Neural cell (in vitro differentiated cells): ENCODE results near the gene ALKBH3.

Experiments used
- EZH2 ChIP-seq: fragments of 200-600, 300-800 bp; shearing (Covaris generic), sonication (generic); IDR thresholded peaks from 2 replicates; pipeline ENCODE4 v1.6.1; 2014; ENCODE audit warnings: antibody characterized with exemption, low read length, borderline replicate concordance, mild to moderate bottlenecking; ENCODE audit not compliant: insufficient read depth, poor library complexity, severe bottlenecking
- POLR2AphosphoS5 ChIP-seq: IDR thresholded peaks from 2 replicates; pipeline ENCODE4 v1.6.1; 2012
- TAF1 ChIP-seq: IDR thresholded peaks from 2 replicates; pipeline ENCODE4 v1.6.1; 2012; ENCODE audit warnings: low read depth
- TF ChIP-seq, protein P1 (sequence below): fragments of 450-650 bp; IDR thresholded peaks from 2 replicates; pipeline ENCODE4 v1.5.1; 2014; ENCODE audit warnings: antibody characterized with exemption, mild to moderate bottlenecking, moderate library complexity; ENCODE audit not compliant: poor library complexity, severe bottlenecking

DNA sequence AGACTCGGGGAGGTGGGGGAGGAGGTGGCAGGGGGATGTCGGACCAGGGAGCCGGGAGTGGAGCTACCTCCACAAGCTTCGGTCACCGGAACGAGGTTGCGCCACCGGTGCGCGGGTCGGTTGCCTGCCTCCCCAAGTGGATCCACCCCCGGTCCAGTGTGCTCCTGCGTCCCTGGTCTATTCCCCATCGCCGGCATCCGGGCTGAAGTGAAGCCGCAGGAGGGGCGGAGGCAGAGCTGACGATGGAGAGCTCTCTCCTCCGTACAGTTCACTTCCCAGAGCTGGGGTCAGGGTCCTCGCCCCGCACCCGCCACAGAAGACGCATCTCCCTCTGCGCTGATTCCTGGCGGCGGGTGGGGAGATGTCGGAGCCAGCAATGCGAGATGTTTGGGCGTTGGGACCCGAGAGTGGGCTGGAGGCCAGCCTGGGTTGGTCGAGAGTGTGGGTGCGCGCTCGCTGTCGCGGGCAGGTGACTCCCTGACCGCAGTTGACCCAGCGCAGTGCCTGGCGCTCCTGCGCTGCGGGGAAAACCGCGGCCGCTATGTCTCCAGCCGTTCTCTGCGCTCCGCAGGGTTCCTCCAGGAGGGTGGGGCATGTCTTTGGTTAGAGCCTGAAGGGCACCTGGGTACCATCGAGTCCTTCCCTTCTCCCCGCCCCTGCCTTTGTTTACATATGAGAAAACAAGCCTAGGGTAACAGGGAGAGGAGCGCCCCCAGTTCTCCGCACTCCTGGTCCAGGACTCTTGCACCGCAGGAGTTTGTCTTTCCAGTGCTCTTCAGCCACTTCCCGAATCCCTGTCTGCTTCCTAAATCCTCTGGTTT is 63.5 kb downstream of the ALKBH3 start:
- TF ChIP-seq, protein P1, sequence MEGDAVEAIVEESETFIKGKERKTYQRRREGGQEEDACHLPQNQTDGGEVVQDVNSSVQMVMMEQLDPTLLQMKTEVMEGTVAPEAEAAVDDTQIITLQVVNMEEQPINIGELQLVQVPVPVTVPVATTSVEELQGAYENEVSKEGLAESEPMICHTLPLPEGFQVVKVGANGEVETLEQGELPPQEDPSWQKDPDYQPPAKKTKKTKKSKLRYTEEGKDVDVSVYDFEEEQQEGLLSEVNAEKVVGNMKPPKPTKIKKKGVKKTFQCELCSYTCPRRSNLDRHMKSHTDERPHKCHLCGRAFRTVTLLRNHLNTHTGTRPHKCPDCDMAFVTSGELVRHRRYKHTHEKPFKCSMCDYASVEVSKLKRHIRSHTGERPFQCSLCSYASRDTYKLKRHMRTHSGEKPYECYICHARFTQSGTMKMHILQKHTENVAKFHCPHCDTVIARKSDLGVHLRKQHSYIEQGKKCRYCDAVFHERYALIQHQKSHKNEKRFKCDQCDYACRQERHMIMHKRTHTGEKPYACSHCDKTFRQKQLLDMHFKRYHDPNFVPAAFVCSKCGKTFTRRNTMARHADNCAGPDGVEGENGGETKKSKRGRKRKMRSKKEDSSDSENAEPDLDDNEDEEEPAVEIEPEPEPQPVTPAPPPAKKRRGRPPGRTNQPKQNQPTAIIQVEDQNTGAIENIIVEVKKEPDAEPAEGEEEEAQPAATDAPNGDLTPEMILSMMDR: no peak
- peak; percentile 38 for TF ChIP-seq TAF1
- TF ChIP-seq EZH2: no peak
- peak; percentile 66 for TF ChIP-seq POLR2AphosphoS5
